GM13976 (cell line): ENCODE results near the gene PTAR1.

Experiments
- DNase-seq: peaks from one replicate; pipeline ENCODE4 v3.0.0; 2012; ENCODE audit warnings: low spot score
- CTCF ChIP-seq: IDR thresholded peaks from 2 replicates; pipeline ENCODE4 v1.5.1; 2012; ENCODE audit warnings: borderline replicate concordance, mild to moderate bottlenecking; ENCODE audit not compliant: insufficient read depth; ENCODE audit errors: extremely low read depth, missing control alignments, control extremely low read depth
- in situ Hi-C: fragments of 300-500 bp; cut with MboI; formaldehyde crosslinking; loops from one replicate; pipeline ENCODE4 v1.12.0; 2022; ENCODE audit warnings: low sequenced_read_pairs, mixed read lengths, inconsistent platforms; ENCODE audit not compliant: unreplicated experiment

PTAR1 gene

GRCh38 chr9:69672596-69673310, 87.1 kb downstream of the PTAR1 start:
- in situ Hi-C loops, result loop anchor here (25.0 kb wide), 1 partner anchor 190 kb away; no protein-coding TSS in a partner anchor
- peak; percentile 84 for DNase-seq
- TF ChIP-seq CTCF, result peak; percentile 79

- peak; percentile 54 for DNase-seq
- in situ Hi-C loops, result loop anchor here (25.0 kb wide), 1 partner anchor 190 kb away; no protein-coding TSS in a partner anchor
- no peak for TF ChIP-seq CTCF
Measured at GRCh38 chr9:69671879-69672595, 87.8 kb downstream of the PTAR1 start, which contains the start of gene APBA1. Gene APBA1, minus strand, starts transcription at chr9:69672371.

GRCh38 chr9:69671311-69671878, 88.4 kb downstream of the PTAR1 start:
- no peak for DNase-seq
- no peak for TF ChIP-seq CTCF
- in situ Hi-C loops, result loop anchor here (25.0 kb wide), 1 partner anchor 191 kb away; no protein-coding TSS in a partner anchor

- no peak for DNase-seq
- TF ChIP-seq CTCF, result no peak
- in situ Hi-C loops, result loop anchor here (25.0 kb wide), 1 partner anchor 195 kb away; no protein-coding TSS in a partner anchor
Measured at GRCh38 chr9:69667306-69667705, 92.5 kb downstream of the PTAR1 start.

- no peak for TF ChIP-seq CTCF
- no peak for DNase-seq
- in situ Hi-C loops, result loop anchor here (25.0 kb wide), 1 partner anchor 202 kb away; no protein-coding TSS in a partner anchor
Measured at GRCh38 chr9:69660304-69660703, 99.5 kb downstream of the PTAR1 start.
